Astrocyte (in vitro differentiated cells and primary cell): ENCODE results near the gene TMEM198. TPM values are rescaled to one million over a fixed set of nuclear protein-coding genes. Genes with fewer than 3 reads are reported as not detected.

Source experiments
- DNase-seq: peaks from one replicate; pipeline ENCODE4 v3.0.0-alpha.2; 2010; ENCODE audit warnings: low read depth
- FAIRE-seq: peaks from 2 replicates; lab custom pipeline; 2011; peaks lifted over from hg19 to GRCh38; lab: Jason Lieb, UNC
- H2AFZ ChIP-seq: 2 replicates; pipeline ENCODE4 v1.6.0; 2012; ENCODE audit warnings: low read depth, low read length, inconsistent platforms
- H3K27ac ChIP-seq: 2 replicates; pipeline ENCODE4 v1.5.1; 2011; ENCODE audit warnings: low read depth, low read length, inconsistent platforms
- H3K27me3 ChIP-seq: 2 replicates; pipeline ENCODE4 v1.6.0; 2011; ENCODE audit warnings: low read length, inconsistent platforms; ENCODE audit not compliant: insufficient read depth
- H3K36me3 ChIP-seq: 2 replicates; pipeline ENCODE4 v1.5.1; 2011; ENCODE audit warnings: low read length, inconsistent platforms; ENCODE audit not compliant: insufficient read depth
- H3K4me1 ChIP-seq: 2 replicates; pipeline ENCODE4 v1.5.1; 2011; ENCODE audit warnings: low read length, inconsistent platforms; ENCODE audit not compliant: insufficient read depth
- H3K4me2 ChIP-seq: 2 replicates; pipeline ENCODE4 v1.6.0; 2012; ENCODE audit warnings: low read length, inconsistent platforms
- H3K4me3 ChIP-seq: 2 replicates; pipeline ENCODE4 v1.5.1; 2011; ENCODE audit warnings: low read depth, mild to moderate bottlenecking, low read length, inconsistent platforms; ENCODE audit not compliant: insufficient read depth
- H3K79me2 ChIP-seq: 2 replicates; pipeline ENCODE4 v1.6.0; 2012; ENCODE audit warnings: mild to moderate bottlenecking, low read length, inconsistent platforms; ENCODE audit not compliant: insufficient read depth
- H3K9ac ChIP-seq: 2 replicates; pipeline ENCODE4 v1.6.0; 2012; ENCODE audit warnings: mild to moderate bottlenecking, low read length, inconsistent platforms
- H3K9me3 ChIP-seq: 2 replicates; pipeline ENCODE4 v1.5.1; 2012; ENCODE audit warnings: low read depth, mild to moderate bottlenecking, low read length, inconsistent platforms; ENCODE audit not compliant: insufficient read depth
- H4K20me1 ChIP-seq: 2 replicates; pipeline ENCODE4 v1.6.0; 2012; ENCODE audit warnings: low read length, inconsistent platforms; ENCODE audit not compliant: insufficient read depth
- H3K27ac Mint-ChIP-seq: one replicate; pipeline ENCODE4 v1.8.0; 2021; ENCODE audit warnings: mild to moderate bottlenecking, mixed read lengths; ENCODE audit not compliant: unreplicated experiment
- H3K27me3 Mint-ChIP-seq: one replicate; pipeline ENCODE4 v1.8.0; 2021; ENCODE audit warnings: low read depth, mixed read lengths; ENCODE audit not compliant: unreplicated experiment
- H3K36me3 Mint-ChIP-seq: one replicate; pipeline ENCODE4 v1.8.0; 2021; ENCODE audit warnings: low read depth, mixed read lengths; ENCODE audit not compliant: unreplicated experiment
- H3K4me1 Mint-ChIP-seq: one replicate; pipeline ENCODE4 v1.8.0; 2021; ENCODE audit warnings: low read depth, mixed read lengths; ENCODE audit not compliant: unreplicated experiment
- H3K4me3 Mint-ChIP-seq: one replicate; pipeline ENCODE4 v1.8.0; 2021; ENCODE audit warnings: mild to moderate bottlenecking, moderate library complexity, mixed read lengths; ENCODE audit not compliant: unreplicated experiment
- H3K9me3 Mint-ChIP-seq: one replicate; pipeline ENCODE4 v1.8.0; 2021; ENCODE audit warnings: mild to moderate bottlenecking, mixed read lengths; ENCODE audit not compliant: unreplicated experiment
- CTCF ChIP-seq: IDR thresholded peaks from 2 replicates; pipeline ENCODE4 v1.5.1; 2011; ENCODE audit warnings: low read depth, mild to moderate bottlenecking, inconsistent platforms, low read length, moderate library complexity; ENCODE audit not compliant: insufficient read depth
- EZH2 ChIP-seq: IDR thresholded peaks from 2 replicates; pipeline ENCODE4 v1.6.1; 2012; ENCODE audit warnings: mild to moderate bottlenecking, low read length, inconsistent platforms; ENCODE audit not compliant: insufficient read depth
- total RNA-seq: library from RNA; stranded (reverse); gene quantifications from 2 replicates; pipeline ENCODE4 v1.2.1, GENCODE V29; 2021

Gene TMEM198
- total RNA-seq, 1 donor from 2014 or later: 3.8 TPM

DNA sequence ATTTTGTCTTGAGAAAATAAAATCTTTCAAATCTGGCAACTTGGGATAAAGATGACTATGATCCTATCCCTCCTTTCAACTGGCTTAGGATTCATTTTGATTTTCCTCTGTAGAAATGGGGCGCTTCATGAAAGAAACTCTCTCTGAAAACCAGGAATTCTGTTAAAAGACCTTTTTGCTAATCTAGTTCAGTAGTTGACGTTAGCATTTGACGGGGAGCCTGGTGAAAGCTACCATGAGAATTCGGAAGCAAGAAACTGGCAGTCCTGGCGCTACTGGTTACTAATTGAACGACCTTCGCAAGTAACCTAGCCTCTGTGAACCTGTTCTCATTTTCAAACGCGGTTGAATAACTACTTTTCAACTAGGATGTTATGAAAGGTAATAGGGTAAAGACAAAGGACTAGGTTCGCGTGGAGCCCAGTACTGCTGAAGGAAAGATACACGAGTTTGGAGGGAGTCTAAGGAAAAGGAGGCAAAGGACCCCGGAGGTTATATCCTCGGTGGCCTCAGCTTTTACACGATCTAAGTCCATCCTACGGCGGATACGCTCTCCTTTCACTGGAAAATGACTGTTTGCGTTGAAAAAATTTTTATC lies 53.2 kb downstream of the TMEM198 start:
- Histone ChIP-seq H3K36me3 (peaks cover 5% of the 10 kb centered on the region), H4K20me1 (no peaks in the 10 kb centered on the region), H3K9ac (peak overlapping the region; percentile 91), H3K4me1 (peaks cover 11% of the 10 kb centered on the region), H3K4me2 (peak overlapping the region; percentile 95), H3K27ac (peak overlapping the region; percentile 84), H3K4me3 (peak overlapping the region; percentile 93), H3K79me2 (peaks cover 8% of the 10 kb centered on the region), H3K27me3 (no peaks in the 10 kb centered on the region), H3K9me3 (no peaks in the 10 kb centered on the region), H2AFZ (peak overlapping the region; percentile 84)
- Mint-ChIP-seq H3K27ac (peak overlapping the region; percentile 99), H3K4me3 (peak overlapping the region; percentile 96), H3K27me3 (no peaks in the 10 kb centered on the region), H3K9me3 (no peaks in the 10 kb centered on the region), H3K36me3 (peaks cover under 1% of the 10 kb centered on the region), H3K4me1 (peaks cover 28% of the 10 kb centered on the region)
- FAIRE-seq: peak; percentile 5
- no peak for DNase-seq
- TF ChIP-seq EZH2: no peak
- no peak for TF ChIP-seq CTCF

GRCh38 chr2:219597552-219598307 lies 53.9 kb downstream of the TMEM198 start, which contains the start of gene STK11IP:
Gene STK11IP, plus strand, starts transcription at chr2:219597857. Its CDS starts 263 bp downstream, at chr2:219598120.
- Mint-ChIP-seq H3K27me3 (no peaks in the 10 kb centered on the region), H3K4me3 (peak within 1 kb of the TSS; percentile 96), H3K4me1 (peaks cover 28% of the 10 kb centered on the region), H3K9me3 (no peaks in the 10 kb centered on the region), H3K36me3 (peaks cover 3% of the 10 kb centered on the region), H3K27ac (peak within 1 kb of the TSS; percentile 99)
- Histone ChIP-seq H3K79me2 (peaks cover 8% of the 10 kb centered on the region), H3K4me1 (peaks cover 11% of the 10 kb centered on the region), H3K9me3 (no peaks in the 10 kb centered on the region), H4K20me1 (no peaks in the 10 kb centered on the region), H3K4me3 (peak within 1 kb of the TSS; percentile 93), H3K4me2 (peak within 1 kb of the TSS; percentile 95), H3K27ac (peak within 1 kb of the TSS; percentile 84), H3K36me3 (peaks cover 5% of the 10 kb centered on the region), H2AFZ (peak within 1 kb of the TSS; percentile 84), H3K9ac (peak within 1 kb of the TSS; percentile 91), H3K27me3 (no peaks in the 10 kb centered on the region)
- TF ChIP-seq CTCF: no peak
- TF ChIP-seq EZH2: no peak
- peak; percentile 49 for FAIRE-seq
- DNase-seq: peak; percentile 93
